ENCODE results near the gene SSR1. TPM values are rescaled to one million over a fixed set of nuclear protein-coding genes. Genes with fewer than 3 reads are reported as not detected.

The SSR1 gene
- total RNA-seq, 2 donors from 2014 or later: 145 to 167 TPM

GRCh38 chr6:7262746-7263518 lies 50.1 kb downstream of the SSR1 start:
- Mint-ChIP-seq H3K36me3 (ENCODE audit: low read depth) (no peaks in the 10 kb centered on the region), H3K27me3 (ENCODE audit: insufficient read depth) (peaks cover 14% of the 10 kb centered on the region), H3K27ac (no peak overlapping the region), H3K4me1 (peaks cover 8% of the 10 kb centered on the region), H3K9me3 (peaks cover 13% of the 10 kb centered on the region), H3K4me3 (peak overlapping the region; percentile 79)
- H3K9ac ChIP-seq (ENCODE audit: extremely low read depth, low read length, poor library complexity, severe bottlenecking): no peak overlapping the region
- H3K27me3 ChIP-seq (ENCODE audit: control insufficient read depth, insufficient read depth, low read length, poor library complexity, severe bottlenecking): no peaks in the 10 kb centered on the region
- peak; percentile 43 for DNase-seq
- TF ChIP-seq CTCF (conservative IDR thresholded peaks at IDR 0.05): no peak
- H3K9me3 ChIP-seq (ENCODE audit: control insufficient read depth, low read length): peaks cover 11% of the 10 kb centered on the region
- H3K27ac ChIP-seq (ENCODE audit: low read depth, low read length): no peak overlapping the region
- no peak overlapping the region for H3K4me3 ChIP-seq (ENCODE audit: low read length)
- H3K36me3 ChIP-seq (ENCODE audit: control insufficient read depth, insufficient read depth, low read length): no peaks in the 10 kb centered on the region
- no peaks in the 10 kb centered on the region for H3K4me1 ChIP-seq (ENCODE audit: control insufficient read depth, insufficient read depth, low read length)
- WGBS, 2 experiments (ENCODE audit: insufficient coverage in 1 of 2, insufficient read length in 1 of 2): 95 to 97% methylated on average over 11 to 16 of the region's 16 CpGs

DNA sequence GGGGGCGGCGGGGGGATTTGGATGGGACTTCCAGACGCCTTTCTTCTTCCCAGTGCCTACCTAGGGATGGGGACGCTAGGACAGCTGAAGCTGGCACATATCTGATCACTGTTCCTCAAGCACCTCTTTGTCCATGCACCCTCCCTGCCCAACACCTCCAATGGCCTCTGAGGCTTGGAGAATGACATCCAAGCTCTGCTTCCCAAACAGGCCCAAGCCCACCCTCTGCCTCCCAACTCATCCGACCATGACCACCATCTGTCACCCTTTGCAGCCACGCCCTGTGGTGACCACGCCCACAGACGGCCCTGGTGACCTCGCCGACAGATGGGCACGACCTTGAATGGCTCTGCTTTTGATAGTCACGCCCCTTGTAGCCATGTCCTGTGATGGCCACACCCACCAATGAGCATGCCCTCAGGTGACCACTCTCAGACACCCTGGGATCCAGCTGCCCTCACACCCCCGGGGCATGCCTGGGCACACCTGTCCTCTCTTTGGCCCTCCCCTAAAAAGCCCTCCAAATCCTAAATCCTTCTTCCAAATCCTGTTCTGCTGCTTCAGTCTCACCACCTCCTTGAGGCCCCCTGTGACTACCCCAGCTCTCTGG lies 51.0 kb downstream of the SSR1 start:
- WGBS, 2 experiments (ENCODE audit: insufficient coverage in 1 of 2, insufficient read length in 1 of 2): 78 to 88% methylated on average over 7 to 13 of the region's 13 CpGs
- Mint-ChIP-seq H3K4me1 (peaks cover 8% of the 10 kb centered on the region), H3K27ac (peak overlapping the region; percentile 69), H3K4me3 (peak overlapping the region; percentile 79), H3K27me3 (ENCODE audit: insufficient read depth) (peaks cover 14% of the 10 kb centered on the region), H3K36me3 (ENCODE audit: low read depth) (no peaks in the 10 kb centered on the region), H3K9me3 (peaks cover 15% of the 10 kb centered on the region)
- peaks cover 11% of the 10 kb centered on the region for H3K9me3 ChIP-seq (ENCODE audit: control insufficient read depth, low read length)
- H3K27ac ChIP-seq (ENCODE audit: low read depth, low read length): peak overlapping the region; percentile 27
- H3K36me3 ChIP-seq (ENCODE audit: control insufficient read depth, insufficient read depth, low read length): no peaks in the 10 kb centered on the region
- TF ChIP-seq CTCF (conservative IDR thresholded peaks at IDR 0.05): no peak
- peak overlapping the region; percentile 77 for H3K4me3 ChIP-seq (ENCODE audit: low read length)
- H3K9ac ChIP-seq (ENCODE audit: extremely low read depth, low read length, poor library complexity, severe bottlenecking): peak overlapping the region; percentile 68
- peak; percentile 93 for DNase-seq
- no peaks in the 10 kb centered on the region for H3K27me3 ChIP-seq (ENCODE audit: control insufficient read depth, insufficient read depth, low read length, poor library complexity, severe bottlenecking)
- no peaks in the 10 kb centered on the region for H3K4me1 ChIP-seq (ENCODE audit: control insufficient read depth, insufficient read depth, low read length)

DNA sequence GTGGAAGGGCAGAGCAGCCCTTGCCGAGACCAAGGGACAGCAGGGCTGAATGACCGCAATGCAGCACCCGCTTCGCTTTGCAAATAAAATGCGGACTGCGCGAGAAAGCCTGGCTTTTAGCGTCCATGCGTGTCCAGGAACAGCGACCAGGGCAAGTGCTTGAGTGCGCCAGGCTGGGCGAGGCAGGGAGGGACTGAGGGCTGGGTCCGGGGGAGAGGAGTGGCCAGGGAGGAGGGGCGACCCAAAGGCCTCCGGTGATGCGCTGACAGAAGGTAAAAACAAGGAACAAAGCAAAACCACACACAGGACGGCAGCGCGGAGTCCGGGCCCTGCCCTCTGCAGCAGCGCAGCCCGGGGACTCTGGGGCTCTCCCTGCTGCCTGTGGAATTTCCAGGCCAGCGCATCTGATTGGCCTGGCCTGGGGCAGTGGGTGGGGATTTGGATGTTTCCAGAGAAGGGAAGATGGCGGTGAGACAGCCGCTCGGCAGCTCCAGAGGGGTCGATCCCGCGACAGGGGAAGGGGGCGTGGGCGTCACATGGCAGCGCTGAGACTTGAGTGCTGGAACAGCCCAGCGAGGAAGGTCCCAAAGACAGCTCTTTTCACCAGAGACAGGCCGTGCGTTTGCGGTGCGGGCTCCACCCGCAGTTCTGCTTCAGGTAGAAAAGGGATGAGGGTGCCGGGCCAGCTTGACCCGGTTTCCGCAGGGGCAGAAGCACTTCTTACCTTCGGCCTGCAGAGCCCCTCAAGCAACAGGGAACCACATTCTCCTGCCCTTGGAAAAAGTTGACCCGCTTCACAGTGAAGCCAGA lies 51.8 kb downstream of the SSR1 start:
- H3K36me3 Mint-ChIP-seq (ENCODE audit: low read depth): no peaks in the 10 kb centered on the region
- Histone ChIP-seq H3K36me3 (ENCODE audit: control insufficient read depth, insufficient read depth, low read length) (no peaks in the 10 kb centered on the region), H3K9me3 (ENCODE audit: control insufficient read depth, low read length) (peaks cover 8% of the 10 kb centered on the region), H3K9ac (ENCODE audit: extremely low read depth, low read length, poor library complexity, severe bottlenecking) (peak overlapping the region; percentile 68), H3K4me3 (ENCODE audit: low read length) (peak overlapping the region; percentile 77), H3K4me1 (ENCODE audit: control insufficient read depth, insufficient read depth, low read length) (no peaks in the 10 kb centered on the region), H3K27me3 (ENCODE audit: control insufficient read depth, insufficient read depth, low read length, poor library complexity, severe bottlenecking) (no peaks in the 10 kb centered on the region), H3K27ac (ENCODE audit: low read depth, low read length) (peak overlapping the region; percentile 27)
- H3K27me3 Mint-ChIP-seq (ENCODE audit: insufficient read depth): peaks cover 14% of the 10 kb centered on the region
- TF ChIP-seq CTCF (conservative IDR thresholded peaks at IDR 0.05): peak; percentile 35
- H3K9me3 Mint-ChIP-seq: peaks cover 15% of the 10 kb centered on the region
- peak overlapping the region; percentile 79 for H3K4me3 Mint-ChIP-seq
- peak overlapping the region; percentile 69 for H3K27ac Mint-ChIP-seq
- WGBS, 2 experiments (ENCODE audit: insufficient coverage in 1 of 2, insufficient read length in 1 of 2): 6 to 7% methylated on average over 24 to 43 of the region's 43 CpGs
- peak; percentile 98 for DNase-seq
- H3K4me1 Mint-ChIP-seq: peaks cover 8% of the 10 kb centered on the region
